AG08396 (cell line): ENCODE results near the gene DCDC2C.

ENCODE experiments used
- DNase-seq: peaks from one replicate; pipeline ENCODE4 v3.0.0; 2012; ENCODE audit warnings: low spot score, mixed read lengths

DCDC2C gene

DNA sequence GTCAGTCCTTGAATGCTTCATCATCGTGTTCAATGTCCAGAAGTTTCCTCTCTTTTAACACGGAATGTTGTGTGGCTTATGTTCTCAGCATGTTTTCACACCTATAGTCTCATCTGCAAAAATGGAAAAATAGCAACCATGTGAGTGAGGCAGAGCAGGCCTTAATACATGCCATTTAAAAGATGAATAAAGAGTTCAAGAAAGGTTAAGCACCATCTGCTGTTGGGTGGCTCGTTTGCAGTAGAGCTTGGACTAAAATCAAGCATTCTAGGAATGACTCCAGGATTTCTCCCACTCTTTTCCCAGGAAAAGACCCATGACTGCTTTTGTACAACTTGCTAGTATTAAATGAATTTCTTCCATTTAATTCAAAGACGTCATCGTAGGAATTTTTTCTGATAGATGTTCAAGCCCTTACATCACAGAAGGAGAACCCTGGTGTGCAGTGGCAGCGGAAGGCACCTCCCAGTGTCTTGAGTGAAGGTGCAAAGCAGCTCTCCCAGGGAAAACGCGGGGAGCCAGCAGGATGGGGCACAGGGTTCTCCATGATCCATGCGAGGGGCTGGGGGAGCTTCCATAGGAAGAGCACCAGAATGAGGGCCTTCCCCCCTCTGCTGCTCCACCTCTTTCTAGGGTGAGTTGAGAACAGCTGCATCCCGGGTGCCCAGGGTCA lies 9.6 kb downstream of the DCDC2C start:
- DNase-seq, result no peak

DNA sequence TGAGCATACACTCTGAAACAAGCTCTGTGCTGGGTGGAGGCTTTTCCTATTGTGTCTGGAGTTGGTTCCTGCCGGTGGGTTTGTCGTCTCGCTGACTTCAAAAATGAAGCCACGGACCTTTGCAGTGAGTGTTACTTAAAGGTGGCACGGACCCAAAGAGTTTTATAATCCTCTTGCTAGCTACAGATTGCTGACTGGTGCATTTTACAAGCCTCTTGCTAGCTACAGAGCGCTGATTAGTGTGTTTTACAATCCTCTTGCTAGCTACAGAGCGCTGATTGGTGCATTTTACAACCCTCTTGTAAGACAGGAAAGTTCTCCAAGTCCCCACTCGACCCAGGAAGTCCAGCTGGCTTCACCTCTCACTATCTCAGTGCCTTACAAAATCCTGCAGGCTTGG lies 15.3 kb downstream of the DCDC2C start:
- DNase-seq, result no peak

DNA sequence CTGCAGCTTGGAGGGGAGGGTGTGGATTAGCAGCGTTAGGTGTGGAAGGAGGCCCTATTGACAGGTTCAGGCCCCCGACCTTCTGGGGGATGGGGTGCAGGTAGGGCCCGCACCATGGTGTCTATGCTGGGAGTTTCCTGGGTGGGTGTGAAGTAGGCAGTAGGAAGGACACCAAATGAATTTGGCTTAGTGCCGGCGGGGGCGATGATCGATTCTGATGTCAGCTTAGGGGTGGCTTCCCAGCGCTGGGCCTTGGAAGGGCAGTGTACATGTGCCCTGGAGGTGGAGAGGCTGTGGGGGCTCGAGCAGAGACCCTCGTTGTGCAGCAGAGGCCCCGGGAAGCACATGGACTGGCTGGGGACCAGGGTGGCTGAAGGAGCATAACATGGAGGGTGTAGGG lies 21.6 kb downstream of the DCDC2C start:
- DNase-seq, result no peak

DNA sequence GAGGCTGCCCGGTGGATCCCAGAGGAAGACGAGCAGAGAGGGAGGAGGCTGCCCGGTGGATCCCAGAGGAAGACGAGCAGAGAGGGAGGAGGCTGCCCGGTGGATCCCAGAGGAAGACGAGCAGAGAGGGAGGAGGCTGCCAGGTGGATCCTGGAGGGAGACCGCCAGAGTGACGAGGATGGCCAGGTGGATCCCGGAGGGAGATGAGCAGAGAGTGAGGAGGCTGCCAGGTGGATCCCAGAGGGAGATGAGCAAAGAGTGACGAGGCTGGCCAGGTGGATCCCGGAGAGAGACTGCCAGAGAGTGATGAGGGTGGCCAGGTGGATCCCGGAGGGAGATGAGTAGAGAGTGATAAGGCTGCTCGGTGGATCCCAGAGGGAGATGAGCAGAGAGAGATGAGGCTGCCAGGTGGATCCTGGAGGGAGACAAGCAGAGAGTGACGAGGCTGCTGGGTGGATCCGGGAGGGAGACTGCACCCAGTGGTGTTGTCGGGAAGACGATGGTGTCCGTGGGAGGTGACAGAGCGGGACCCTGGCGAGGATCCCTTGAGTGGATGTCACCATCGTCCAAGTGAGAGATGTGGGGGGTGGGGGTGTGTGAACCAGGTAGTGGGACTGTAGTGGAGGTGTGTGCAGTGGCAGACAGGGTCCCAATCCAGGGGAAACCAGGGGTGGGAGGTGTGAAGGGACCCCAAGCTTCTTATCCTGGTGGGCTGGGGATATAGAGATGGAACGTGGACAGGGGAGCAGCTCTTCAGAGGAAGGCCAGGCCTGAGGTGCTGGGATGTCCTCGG lies 22.3 kb downstream of the DCDC2C start:
- no peak for DNase-seq

DNA sequence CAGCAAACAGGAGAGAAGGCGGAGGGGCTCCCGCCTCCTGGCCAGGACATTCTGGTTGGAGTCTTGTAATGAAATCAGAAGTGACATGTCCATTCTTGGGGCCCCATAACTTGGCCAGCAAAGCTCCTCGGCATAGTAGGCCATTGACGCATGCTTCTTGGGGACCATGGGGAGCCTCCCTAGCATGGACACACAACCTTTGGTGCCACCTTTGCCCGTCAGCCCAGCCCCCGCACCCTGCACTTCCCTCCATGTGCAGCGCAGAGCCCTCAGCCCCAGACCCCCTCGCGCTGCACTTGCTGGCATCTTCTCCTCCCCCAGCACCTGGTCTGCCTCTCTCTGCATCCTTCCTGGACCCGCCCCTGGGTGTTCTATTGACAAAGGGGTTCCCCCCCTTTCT lies 23.1 kb downstream of the DCDC2C start:
- DNase-seq, result no peak

DNA sequence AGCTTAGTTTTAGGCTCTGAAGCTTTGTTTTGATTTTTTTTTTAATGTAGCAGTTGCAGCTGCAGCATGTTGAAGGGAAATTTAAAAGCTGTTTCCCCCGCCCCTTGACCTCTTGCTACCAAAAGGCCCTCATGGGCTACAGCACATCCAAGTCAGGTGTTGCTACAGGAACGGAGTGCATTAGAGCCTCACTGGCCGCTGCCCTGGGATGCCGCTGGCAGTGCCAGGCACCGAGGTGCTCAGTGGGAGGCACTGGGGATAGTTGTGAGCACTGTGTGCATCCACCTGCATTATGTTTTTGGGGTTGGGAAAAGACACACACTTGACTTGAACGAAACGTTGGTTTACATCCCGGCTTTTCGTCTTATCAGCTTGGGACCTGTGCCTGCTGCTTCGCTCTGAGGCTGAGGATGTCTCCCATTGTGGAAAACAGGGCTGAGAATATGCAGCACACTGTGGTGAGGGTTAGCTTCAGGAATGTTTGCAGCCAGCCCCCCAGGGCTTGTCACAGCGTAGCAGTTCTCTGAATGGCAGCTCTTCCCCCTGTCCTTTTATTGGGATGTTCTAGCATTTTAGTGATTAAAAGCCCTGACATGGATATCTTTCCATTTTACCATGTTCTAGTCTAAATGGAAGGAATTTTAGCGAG lies 24.1 kb downstream of the DCDC2C start:
- no peak for DNase-seq

DNA sequence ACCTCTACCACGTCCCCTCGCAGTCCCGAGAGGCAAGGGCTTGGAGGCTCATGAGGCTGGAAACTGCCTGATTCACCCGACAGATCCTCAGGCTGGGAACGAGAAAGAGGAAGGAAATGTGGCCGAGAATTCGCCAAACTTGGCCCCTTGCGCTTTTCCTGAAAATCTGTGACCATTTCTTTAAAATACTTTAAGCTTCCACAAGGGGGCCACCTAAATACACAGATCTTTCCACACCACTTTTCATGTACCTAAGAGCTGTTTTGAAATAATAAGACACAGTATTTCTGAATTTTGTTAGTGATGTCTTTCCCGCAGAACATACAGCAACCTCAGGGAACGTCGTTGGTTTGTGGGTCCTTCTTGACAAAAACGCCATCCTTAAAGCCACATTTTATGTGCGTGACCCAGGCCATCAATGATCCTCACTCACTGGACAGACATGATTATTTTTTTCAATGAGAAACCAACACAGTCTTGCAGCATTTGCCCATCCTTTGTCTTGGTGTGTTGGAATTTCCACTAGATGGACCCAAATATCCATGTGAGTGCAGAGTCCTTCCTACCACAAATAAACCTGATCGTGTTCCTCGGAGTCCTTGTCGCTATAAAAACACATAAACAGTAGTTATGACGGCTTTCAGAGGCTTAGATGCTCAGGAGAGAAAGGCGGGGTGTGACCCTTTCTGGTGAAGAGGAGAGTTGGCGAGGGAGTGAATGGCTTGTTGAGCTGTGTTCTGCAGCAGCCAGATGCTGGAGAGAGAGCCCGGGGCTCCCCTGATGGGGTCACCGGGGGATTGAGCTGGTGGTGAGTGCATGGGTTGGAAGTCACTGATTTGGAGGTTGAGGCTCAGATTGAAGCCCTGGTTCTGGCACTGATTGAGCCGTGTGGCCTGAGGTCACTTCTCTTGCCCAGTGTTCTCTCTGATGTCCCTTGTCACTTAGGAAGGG lies 25.0 kb downstream of the DCDC2C start:
- DNase-seq, result peak; percentile 51

DNA sequence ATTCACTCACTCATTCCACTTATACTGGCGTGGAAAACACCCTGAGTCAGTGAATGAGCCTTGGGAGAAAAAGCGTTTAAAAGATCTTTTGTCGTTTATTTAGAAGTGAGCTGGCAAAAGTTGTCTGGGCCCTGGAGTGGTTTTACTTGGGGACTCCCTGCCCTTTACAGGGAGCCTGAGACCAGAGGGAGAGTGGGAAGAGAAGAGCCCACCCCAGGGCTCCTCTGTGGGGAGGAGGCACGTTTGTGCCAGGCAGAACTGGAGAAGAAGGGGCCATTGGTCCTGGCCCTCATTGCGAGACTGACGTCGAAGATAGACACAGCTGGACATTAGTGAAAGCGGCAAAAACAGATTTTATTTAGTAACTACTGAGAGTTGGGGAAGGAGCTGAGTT lies 25.7 kb downstream of the DCDC2C start:
- no peak for DNase-seq

DNA sequence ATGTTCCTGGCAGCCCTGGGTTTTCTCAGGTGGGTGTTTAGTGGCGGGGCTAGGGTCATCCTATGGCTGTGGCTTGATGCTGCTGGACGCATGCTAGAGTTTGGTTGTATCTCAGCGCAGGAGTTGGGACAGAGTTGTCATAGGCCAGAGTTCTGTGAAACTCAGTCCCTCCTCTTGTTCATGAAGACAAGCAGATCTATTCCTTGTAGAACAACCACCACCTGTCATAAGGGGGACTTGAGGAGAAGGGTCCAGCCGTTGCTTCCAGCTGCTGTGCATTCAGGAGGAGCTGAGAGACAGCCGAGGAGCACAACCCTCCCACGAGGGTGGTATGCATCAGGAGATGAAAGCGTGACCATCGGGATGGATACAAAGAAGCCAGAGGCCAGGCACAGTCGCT lies 26.4 kb downstream of the DCDC2C start:
- DNase-seq, result no peak

DNA sequence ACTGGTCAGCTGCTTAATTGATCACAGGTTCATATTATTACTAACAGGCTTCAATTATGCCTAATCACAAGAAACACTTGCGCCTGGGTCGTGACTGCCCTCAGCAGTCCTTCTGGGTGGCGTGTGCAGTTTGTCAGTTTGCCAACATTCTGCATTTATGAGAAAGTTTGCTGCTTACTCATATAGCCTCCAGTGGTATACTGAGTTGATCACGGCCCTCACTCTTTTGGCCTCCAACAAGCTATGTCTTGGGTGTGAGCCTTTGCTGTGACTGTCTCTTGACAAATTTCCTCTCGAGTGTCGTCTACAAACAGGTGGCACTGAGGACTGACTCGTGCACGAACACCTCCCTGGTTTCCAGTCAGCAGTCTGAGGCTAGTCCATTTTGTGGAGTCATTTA lies 27.3 kb downstream of the DCDC2C start:
- no peak for DNase-seq

DNA sequence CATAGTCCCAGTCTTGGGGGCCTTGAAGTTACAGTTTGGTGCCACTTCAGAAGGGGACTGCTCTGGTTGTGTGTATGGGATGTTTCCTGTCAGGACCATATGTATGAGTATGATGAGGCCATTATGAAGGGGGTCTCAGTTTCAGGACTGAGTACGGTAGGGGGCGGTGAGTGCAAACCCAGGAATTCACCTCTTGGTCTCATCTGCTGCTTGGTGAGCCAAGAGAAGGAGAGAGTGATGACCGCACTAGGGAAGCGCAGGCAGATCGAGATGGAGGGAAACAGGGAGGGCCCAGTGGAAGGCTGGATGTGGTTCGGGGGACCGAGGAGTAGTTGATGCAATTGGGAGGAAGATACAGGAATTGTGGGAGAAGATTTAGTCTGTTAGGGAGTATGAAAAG lies 28.5 kb downstream of the DCDC2C start:
- DNase-seq, result no peak

DNA sequence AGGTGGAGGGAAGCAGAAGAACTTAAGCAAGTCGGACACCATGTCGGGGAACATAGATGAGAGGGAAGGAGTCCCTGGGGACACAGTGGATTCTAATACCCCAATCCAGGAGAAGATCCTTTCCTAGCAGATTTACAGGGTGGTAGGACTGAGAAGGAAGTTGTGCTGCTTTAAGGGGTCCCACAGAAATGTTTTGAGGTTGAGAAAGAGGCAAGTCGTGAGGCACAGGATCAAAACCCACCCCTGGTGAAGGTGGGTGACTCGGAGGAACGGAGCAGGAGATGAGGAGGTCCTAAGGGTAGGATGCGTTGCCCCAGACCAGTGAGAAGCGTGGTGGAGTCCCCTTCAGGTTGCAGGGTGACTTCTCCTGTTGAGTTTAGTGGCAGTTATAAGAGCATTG lies 32.7 kb downstream of the DCDC2C start:
- DNase-seq, result no peak

DNA sequence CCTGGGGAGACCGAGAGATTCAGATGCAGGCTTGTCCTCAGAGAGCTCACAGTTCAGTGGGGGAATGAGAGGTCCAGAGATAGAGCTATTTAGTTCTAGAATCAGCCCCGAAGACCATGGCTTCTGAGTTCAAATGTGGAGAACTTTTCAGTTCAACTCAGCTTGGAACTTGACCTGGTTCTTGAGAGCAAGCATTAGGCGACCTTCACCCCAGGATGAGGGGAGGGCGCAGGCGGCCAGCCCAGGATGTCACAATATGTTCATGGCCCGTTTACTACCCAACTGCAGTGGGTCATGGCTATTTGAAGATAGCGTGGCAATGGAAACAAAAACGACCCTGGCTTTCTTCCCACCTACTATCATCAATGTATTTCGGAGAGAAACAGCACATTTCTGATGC lies 33.8 kb downstream of the DCDC2C start:
- DNase-seq, result no peak

DNA sequence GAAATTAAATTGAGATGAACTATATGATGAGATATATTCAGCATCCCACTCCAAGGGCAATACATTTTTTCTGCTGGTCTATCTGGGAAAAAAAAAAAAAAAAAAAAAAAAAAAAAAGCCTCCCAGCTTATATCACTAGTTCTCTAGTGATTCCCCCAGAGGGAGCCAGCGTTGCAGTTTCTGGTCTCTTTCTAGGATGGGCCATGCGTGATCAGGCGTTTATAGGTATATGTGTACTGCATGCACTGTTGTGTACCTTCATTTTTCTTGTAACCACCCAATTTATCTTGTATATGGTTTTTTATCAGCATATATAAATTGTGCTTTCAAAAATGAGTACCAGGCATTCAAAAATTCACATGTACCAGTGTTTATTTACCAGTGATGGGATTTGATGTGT lies 35.1 kb downstream of the DCDC2C start:
- no peak for DNase-seq

DNA sequence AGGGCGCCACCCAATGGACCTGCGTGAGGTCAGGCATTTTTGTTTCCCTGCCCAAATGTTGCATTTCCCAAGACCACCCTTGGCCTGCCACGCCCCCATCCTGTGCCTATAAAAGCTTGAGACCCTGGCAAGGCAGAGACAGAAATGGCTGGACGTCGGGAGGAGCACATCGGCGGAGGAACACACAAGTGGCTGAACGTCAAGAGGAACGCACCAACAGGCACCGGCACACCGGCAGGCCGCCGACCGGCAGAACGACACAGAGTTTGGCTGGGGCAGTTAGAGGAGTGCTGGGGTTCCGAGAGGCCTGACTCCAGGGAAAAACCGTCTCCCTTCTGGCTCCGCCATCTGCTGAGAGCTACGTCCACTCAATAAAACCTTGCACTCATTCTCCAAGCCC lies 35.9 kb downstream of the DCDC2C start:
- no peak for DNase-seq

DNA sequence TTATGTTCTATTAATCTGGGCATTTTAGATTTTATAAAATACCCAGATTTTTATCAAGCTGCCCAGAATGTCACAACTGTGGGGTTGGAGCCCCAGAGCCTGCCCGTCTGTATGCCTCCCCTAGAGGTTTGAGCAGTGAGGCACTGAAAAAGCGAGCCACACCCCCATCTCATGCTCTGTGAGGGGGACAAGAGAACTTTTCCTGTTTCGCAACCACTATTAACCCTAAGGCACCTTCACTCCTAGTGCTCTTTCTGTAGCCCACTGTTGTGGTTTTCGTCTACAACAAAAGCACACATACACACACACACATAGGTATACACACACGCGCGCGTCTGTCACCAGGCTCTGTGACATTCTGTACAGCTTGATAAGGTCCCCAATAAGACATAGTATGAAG lies 38.0 kb downstream of the DCDC2C start:
- no peak for DNase-seq

DNA sequence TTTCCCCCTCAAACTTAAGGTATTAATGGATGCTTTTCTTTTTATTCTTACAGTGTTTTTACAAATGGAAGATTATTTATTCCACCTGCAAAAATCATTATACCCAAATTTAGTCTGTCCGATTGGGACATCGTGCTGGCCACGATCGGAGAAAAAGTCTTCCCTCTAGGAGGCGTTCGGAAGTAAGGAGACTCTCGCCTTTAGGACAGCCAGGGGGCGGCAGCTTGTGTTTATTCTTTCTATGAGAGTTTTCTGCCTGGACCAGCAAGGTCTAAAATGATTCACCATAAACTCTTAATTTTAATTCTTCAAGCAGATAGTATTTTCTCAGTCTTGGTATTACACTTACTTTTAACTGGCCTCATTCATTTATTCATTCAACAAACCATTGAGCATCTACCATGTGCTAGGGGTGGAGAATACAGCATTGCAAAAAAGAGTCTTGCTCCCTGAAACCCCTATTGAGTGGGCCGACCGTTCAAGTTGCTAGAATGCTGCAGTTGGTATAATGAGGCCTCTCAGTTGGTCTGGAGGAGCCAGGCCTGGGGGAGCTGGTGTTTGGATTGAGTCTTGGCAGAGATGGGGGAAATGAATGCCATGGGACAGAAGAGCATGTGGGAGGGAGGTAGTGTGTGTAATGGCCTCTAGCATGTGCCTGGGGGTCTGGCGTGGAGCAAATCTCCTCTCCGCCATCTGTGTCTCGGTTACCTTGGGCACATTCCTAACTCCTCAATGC lies 38.7 kb downstream of the DCDC2C start:
- DNase-seq, result no peak

DNA sequence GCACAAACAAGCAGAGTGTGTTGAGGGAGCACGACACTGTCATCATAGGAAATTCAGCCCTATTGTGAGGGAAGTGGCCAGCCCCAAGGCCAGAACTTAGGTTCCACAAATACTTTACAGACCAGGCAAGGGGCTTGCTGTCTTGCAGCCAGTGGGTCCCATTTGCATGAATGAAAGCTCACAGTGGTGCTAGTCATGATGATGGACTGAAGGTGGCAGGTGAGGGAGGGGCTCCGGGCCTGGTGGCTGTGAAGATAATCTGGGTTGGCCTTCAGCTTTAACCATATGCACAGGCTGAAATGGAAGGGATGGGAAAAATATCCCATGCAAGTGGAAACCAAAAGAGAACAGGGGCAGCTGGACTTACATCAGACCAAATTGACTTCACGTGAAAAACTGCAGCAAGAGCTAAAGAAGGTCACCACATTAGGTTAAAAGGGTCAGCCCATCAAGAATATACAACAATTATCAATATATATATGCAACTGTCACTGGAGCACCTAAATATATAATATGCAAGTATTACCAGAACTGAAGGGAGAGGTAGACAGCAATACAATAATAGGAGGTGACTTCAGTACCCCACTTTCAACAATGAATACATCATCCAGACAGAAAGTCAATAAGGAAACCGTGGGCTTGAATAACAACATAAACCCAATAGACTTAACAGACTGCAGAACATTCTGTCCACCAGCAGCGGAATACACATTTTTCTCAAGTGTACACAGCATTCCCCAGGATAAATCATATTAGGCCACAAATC lies 39.6 kb downstream of the DCDC2C start:
- DNase-seq, result no peak

DNA sequence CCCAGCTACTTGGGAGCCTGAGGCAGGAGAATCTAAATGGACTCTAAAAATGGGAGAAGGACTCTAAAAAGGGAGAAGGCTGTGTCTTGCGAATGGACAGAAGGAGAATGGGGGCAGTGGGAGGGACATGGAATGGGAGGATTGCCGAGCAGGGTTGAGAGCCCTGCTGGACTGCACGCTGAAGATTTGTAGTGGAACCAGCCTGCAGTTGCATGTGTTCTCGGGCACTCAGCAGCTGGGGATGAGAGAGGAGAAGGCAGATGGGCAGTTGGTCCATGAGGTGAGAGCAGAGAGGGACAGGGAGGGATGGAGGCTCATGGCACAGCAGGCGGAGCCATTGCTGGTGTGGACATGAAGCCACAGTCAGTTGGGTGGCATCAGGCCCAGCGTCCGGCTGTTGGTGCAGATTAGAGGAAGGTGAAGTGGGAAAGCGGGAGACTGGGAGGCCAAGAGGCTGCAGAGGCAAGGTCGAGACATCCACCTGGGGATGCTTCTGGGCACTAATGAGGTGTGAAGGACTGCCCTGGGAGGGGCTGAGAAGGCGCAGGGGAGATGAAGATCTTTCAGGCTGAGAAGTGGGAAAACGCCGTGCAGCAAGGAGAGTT lies 40.7 kb downstream of the DCDC2C start:
- DNase-seq, result no peak

DNA sequence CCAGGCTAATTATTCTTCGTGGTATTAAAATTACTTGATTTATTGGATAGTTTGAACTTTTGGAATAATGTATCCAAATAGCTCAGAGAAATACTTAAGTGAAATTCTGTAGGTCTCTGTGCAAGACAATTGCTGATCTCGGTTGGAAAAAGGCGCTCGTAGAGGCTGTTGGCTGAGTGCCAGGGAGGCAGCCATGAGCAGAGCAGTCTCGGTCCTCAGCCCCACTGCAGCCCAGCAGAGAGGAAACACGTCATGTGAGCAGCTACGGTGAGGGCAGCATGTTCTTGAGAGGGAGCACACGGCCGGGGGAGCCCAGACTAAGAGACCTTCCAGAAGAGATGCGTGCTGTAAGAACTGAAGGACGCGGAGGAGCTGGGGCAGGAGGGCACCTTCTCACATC lies 42.5 kb downstream of the DCDC2C start:
- DNase-seq, result no peak
